HepG2 (cell line): Measurements from ENCODE around the gene CMTM3. TPM values are rescaled to one million over a fixed set of nuclear protein-coding genes. Genes with fewer than 3 reads are reported as not detected.

Source experiments
- CENPT ChIP-seq: sonication (generic); formaldehyde crosslinking; IDR thresholded peaks from 2 replicates; pipeline ENCODE4 v1.8.0; 2022; ENCODE audit warnings: low read depth, mild to moderate bottlenecking, moderate library complexity, missing genetic modification reagents
- CREB3 ChIP-seq: sonication (generic); formaldehyde crosslinking; IDR thresholded peaks from 2 replicates; pipeline ENCODE4 v1.5.0; 2020; ENCODE audit warnings: missing genetic modification reagents
- HINFP ChIP-seq: sonication (generic); formaldehyde crosslinking; IDR thresholded peaks from 2 replicates; pipeline ENCODE4 v1.4.0; 2020; ENCODE audit warnings: low read depth, mild to moderate bottlenecking, missing genetic modification reagents
- TOE1 ChIP-seq: sonication (generic); formaldehyde crosslinking; IDR thresholded peaks from 2 replicates; pipeline ENCODE4 v1.4.0; 2020; ENCODE audit warnings: mild to moderate bottlenecking, missing genetic modification reagents
- ZBTB34 ChIP-seq: sonication (generic); formaldehyde crosslinking; IDR thresholded peaks from 2 replicates; pipeline ENCODE4 v1.8.0; 2022; ENCODE audit warnings: mild to moderate bottlenecking, missing genetic modification reagents
- ZNF263 ChIP-seq: sonication (generic); formaldehyde crosslinking; IDR thresholded peaks from 2 replicates; pipeline ENCODE4 v1.4.0; 2020; ENCODE audit warnings: missing genetic modification reagents
- ZNF616 ChIP-seq: sonication (generic); formaldehyde crosslinking; IDR thresholded peaks from 2 replicates; pipeline ENCODE4 v1.5.0; 2020; ENCODE audit warnings: low read depth, mild to moderate bottlenecking, missing genetic modification reagents
- ZNF7 ChIP-seq: IDR thresholded peaks from 2 replicates; pipeline ENCODE4 v1.6.1; 2016; ENCODE audit warnings: missing biosample characterization, missing genetic modification reagents
- ZNF749 ChIP-seq: sonication (generic); formaldehyde crosslinking; IDR thresholded peaks from 2 replicates; pipeline ENCODE4 v1.8.0; 2022; ENCODE audit warnings: mild to moderate bottlenecking, missing genetic modification reagents, moderate library complexity, borderline replicate concordance
- polyA plus RNA-seq, 8 experiments: library from polyadenylated mRNA; depleted of rRNA in 3 of 8; stranded (reverse) in 7 of 8; unstranded in 1 of 8; fragments of >200 nt; fragmentation: Illumina TruSeq in 4 of 8; extraction: Trizol in 4 of 8; gene quantifications; 2 replicates each; pipeline versions ENCODE4 v1.2.1 to v1.2.3, GENCODE V29; 2011 to 2016; ENCODE audit warnings: low read depth in 4 of 8, missing spikeins in 1 of 8, mixed read lengths in 1 of 8; ENCODE audit not compliant: insufficient read depth in 1 of 8
- total RNA-seq, 5 experiments: library from RNA; depleted of rRNA; stranded (reverse); fragments of >200 nt; fragmentation: Illumina TruSeq; extraction: Trizol; gene quantifications; 2 replicates each; pipeline ENCODE4 v1.2.3, GENCODE V29; 2016; ENCODE audit warnings: low read depth in 1 of 5
- TF ChIP-seq, protein P1 (sequence below): sonication (generic); formaldehyde crosslinking; IDR thresholded peaks from 2 replicates; pipeline ENCODE4 v1.4.0; 2020; ENCODE audit warnings: missing genetic modification reagents; ENCODE audit errors: not compliant biosample characterization
- TF ChIP-seq, protein P2 (sequence below): sonication (generic); formaldehyde crosslinking; IDR thresholded peaks from one replicate; pipeline ENCODE4 v1.5.1; 2020; ENCODE audit warnings: mild to moderate bottlenecking, missing genetic modification reagents; ENCODE audit errors: not compliant biosample characterization

CMTM3 gene
- total and polyA plus RNA-seq, 2 of the 13 experiments (the other 11 are each of a cell fraction or from before 2014, with no cell fraction given), result 29.2 to 48.7 TPM

- TF ChIP-seq ZBTB34 (CRISPR knock-in tag) (no peak), CENPT (CRISPR knock-in tag) (no peak), HINFP (CRISPR knock-in tag) (peak; percentile 57; the same call in 1 of the 2 replicates), TOE1 (CRISPR knock-in tag) (no peak), ZNF749 (CRISPR knock-in tag) (no peak), ZNF7 (CRISPR knock-in tag) (no peak), ZNF616 (CRISPR knock-in tag) (no peak), ZNF263 (CRISPR knock-in tag) (peak; percentile 33; the same call in 1 of the 2 replicates), CREB3 (CRISPR knock-in tag) (no peak)
- TF ChIP-seq, protein P1, sequence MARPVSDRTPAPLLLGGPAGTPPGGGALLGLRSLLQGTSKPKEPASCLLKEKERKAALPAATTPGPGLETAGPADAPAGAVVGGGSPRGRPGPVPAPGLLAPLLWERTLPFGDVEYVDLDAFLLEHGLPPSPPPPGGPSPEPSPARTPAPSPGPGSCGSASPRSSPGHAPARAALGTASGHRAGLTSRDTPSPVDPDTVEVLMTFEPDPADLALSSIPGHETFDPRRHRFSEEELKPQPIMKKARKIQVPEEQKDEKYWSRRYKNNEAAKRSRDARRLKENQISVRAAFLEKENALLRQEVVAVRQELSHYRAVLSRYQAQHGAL (CRISPR knock-in tag), result no peak
- TF ChIP-seq, protein P2, sequence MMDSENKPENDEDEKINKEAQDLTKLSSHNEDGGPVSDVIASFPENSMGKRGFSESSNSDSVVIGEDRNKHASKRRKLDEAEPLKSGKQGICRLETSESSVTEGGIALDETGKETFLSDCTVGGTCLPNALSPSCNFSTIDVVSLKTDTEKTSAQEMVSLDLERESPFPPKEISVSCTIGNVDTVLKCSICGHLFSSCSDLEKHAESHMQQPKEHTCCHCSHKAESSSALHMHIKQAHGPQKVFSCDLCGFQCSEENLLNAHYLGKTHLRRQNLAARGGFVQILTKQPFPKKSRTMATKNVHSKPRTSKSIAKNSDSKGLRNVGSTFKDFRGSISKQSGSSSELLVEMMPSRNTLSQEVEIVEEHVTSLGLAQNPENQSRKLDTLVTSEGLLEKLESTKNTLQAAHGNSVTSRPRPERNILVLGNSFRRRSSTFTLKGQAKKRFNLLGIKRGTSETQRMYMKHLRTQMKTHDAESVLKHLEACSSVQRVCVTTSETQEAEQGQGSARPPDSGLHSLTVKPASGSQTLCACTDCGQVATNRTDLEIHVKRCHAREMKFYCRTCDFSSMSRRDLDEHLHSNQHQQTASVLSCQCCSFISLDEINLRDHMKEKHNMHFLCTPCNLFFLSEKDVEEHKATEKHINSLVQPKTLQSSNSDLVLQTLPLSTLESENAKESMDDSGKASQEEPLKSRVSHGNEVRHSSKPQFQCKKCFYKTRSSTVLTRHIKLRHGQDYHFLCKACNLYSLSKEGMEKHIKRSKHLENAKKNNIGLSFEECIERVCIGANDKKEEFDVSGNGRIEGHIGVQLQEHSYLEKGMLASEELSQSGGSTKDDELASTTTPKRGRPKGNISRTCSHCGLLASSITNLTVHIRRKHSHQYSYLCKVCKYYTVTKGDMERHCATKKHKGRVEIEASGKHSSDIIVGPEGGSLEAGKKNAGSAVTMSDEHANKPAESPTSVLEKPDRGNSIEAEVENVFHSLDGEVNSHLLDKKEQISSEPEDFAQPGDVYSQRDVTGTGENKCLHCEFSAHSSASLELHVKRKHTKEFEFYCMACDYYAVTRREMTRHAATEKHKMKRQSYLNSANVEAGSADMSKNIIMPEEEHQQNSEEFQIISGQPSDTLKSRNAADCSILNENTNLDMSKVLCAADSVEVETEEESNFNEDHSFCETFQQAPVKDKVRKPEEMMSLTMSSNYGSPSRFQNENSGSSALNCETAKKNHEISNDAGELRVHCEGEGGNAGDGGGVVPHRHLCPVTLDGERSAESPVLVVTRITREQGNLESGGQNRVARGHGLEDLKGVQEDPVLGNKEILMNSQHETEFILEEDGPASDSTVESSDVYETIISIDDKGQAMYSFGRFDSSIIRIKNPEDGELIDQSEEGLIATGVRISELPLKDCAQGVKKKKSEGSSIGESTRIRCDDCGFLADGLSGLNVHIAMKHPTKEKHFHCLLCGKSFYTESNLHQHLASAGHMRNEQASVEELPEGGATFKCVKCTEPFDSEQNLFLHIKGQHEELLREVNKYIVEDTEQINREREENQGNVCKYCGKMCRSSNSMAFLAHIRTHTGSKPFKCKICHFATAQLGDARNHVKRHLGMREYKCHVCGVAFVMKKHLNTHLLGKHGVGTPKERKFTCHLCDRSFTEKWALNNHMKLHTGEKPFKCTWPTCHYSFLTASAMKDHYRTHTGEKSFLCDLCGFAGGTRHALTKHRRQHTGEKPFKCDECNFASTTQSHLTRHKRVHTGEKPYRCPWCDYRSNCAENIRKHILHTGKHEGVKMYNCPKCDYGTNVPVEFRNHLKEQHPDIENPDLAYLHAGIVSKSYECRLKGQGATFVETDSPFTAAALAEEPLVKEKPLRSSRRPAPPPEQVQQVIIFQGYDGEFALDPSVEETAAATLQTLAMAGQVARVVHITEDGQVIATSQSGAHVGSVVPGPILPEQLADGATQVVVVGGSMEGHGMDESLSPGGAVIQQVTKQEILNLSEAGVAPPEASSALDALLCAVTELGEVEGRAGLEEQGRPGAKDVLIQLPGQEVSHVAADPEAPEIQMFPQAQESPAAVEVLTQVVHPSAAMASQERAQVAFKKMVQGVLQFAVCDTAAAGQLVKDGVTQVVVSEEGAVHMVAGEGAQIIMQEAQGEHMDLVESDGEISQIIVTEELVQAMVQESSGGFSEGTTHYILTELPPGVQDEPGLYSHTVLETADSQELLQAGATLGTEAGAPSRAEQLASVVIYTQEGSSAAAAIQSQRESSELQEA, result no peak
These were observed 748 bp upstream of the CMTM3 start (continued) for GRCh38 chr16:66603537-66604375.
